NCI-H1105 (cell line): ENCODE measurements around the gene HNRNPC.
"Not testable (repeated sequence)": the region's sequence is repeated elsewhere in the genome, so short reads cannot be mapped to it uniquely, and the experiment has no call there.

Source experiments
- DNase-seq: peaks from one replicate; lab custom pipeline; 2025; lab: John Stamatoyannopoulos, UW

The HNRNPC gene

GRCh38 chr14:21244544-21244943 lies 24.7 kb downstream of the HNRNPC start:
- DNase-seq, result no peak

- no peak for DNase-seq
Measured at GRCh38 chr14:21241218-21241819, 27.9 kb downstream of the HNRNPC start.

- DNase-seq, result no peak
Measured at GRCh38 chr14:21240417-21240816, 28.8 kb downstream of the HNRNPC start.

GRCh38 chr14:21238823-21239518 lies 30.3 kb downstream of the HNRNPC start:
- DNase-seq, result no peak

GRCh38 chr14:21236948-21237797 lies 32.1 kb downstream of the HNRNPC start:
- no peak for DNase-seq

GRCh38 chr14:21234112-21234511 lies 35.1 kb downstream of the HNRNPC start:
- no peak for DNase-seq

- no peak for DNase-seq
Measured at GRCh38 chr14:21233457-21234076, 35.7 kb downstream of the HNRNPC start.

GRCh38 chr14:21231020-21231652 lies 38.1 kb downstream of the HNRNPC start:
- no peak for DNase-seq

GRCh38 chr14:21229821-21230220 lies 39.4 kb downstream of the HNRNPC start:
- DNase-seq, result no peak

GRCh38 chr14:21227981-21228380 lies 41.3 kb downstream of the HNRNPC start:
- no peak for DNase-seq

- DNase-seq, result no peak
Measured at GRCh38 chr14:21227150-21227549, 42.1 kb downstream of the HNRNPC start.

GRCh38 chr14:21226467-21226866 lies 42.8 kb downstream of the HNRNPC start:
- DNase-seq, result no peak

GRCh38 chr14:21225164-21225563 lies 44.1 kb downstream of the HNRNPC start:
- DNase-seq, result not testable (repeated sequence)

GRCh38 chr14:21220874-21221477 lies 48.3 kb downstream of the HNRNPC start:
- DNase-seq, result no peak

- DNase-seq, result no peak
Measured at GRCh38 chr14:21219561-21220111, 49.6 kb downstream of the HNRNPC start.

- no peak for DNase-seq
Measured at GRCh38 chr14:21219120-21219519, 50.1 kb downstream of the HNRNPC start.

GRCh38 chr14:21215879-21216251 lies 53.4 kb downstream of the HNRNPC start:
- no peak for DNase-seq

- no peak for DNase-seq
Measured at GRCh38 chr14:21215130-21215878, 53.9 kb downstream of the HNRNPC start.

- DNase-seq, result no peak
Measured at GRCh38 chr14:21213652-21214051, 55.6 kb downstream of the HNRNPC start.

- DNase-seq, result not testable (repeated sequence)
Measured at GRCh38 chr14:21212824-21213223, 56.4 kb downstream of the HNRNPC start.

GRCh38 chr14:21211509-21211908 lies 57.7 kb downstream of the HNRNPC start:
- no peak for DNase-seq
